Karpas-422 (cell line): Measurements from ENCODE around the gene NEUROD2. TPM values are rescaled to one million over a fixed set of nuclear protein-coding genes. Genes with fewer than 3 reads are reported as not detected.

ENCODE experiments used
- DNase-seq: peaks from one replicate; pipeline ENCODE4 v3.0.0-alpha.2; 2015
- H2AFZ ChIP-seq: fragments of 200-600 bp; sonication (generic); 2 replicates; pipeline ENCODE4 v1.6.1; 2014; ENCODE audit warnings: antibody characterized with exemption, low read length, mixed read lengths
- H3K27ac ChIP-seq: fragments of 200-600 bp; sonication (generic); 2 replicates; pipeline ENCODE4 v1.5.1; 2014; ENCODE audit warnings: mild to moderate bottlenecking, low read length, moderate library complexity
- H3K27me3 ChIP-seq: fragments of 200-600 bp; sonication (generic); 2 replicates; pipeline ENCODE4 v1.6.1; 2014; ENCODE audit warnings: low read length, mixed read lengths
- H3K36me3 ChIP-seq: fragments of 200-600 bp; sonication (generic); 2 replicates; pipeline ENCODE4 v1.6.1; 2014; ENCODE audit warnings: low read length, mixed read lengths; ENCODE audit not compliant: insufficient read depth
- H3K4me1 ChIP-seq: fragments of 200-600 bp; sonication (generic); 2 replicates; pipeline ENCODE4 v1.6.1; 2014; ENCODE audit warnings: mild to moderate bottlenecking, low read length, mixed read lengths
- H3K4me2 ChIP-seq: fragments of 200-600 bp; sonication (generic); 2 replicates; pipeline ENCODE4 v1.6.1; 2014; ENCODE audit warnings: low read length, low read depth, mild to moderate bottlenecking; ENCODE audit not compliant: poor library complexity, severe bottlenecking
- H3K4me3 ChIP-seq: fragments of 200-600 bp; sonication (generic); 2 replicates; pipeline ENCODE4 v1.5.1; 2014; ENCODE audit warnings: mild to moderate bottlenecking, antibody characterized with exemption, low read length, mixed read lengths
- H3K79me2 ChIP-seq: fragments of 200-600 bp; sonication (generic); 2 replicates; pipeline ENCODE4 v1.6.1; 2014; ENCODE audit warnings: mild to moderate bottlenecking, low read length, mixed read lengths
- H3K9ac ChIP-seq: fragments of 200-600 bp; sonication (generic); 2 replicates; pipeline ENCODE4 v1.6.0; 2014; ENCODE audit warnings: low read length
- H3K9me2 ChIP-seq: fragments of 200-600 bp; sonication (generic), shearing (Covaris generic); replicated peaks from 2 replicates; pipeline ENCODE4 v1.6.0; 2014; ENCODE audit warnings: mild to moderate bottlenecking, low read length, moderate library complexity; ENCODE audit not compliant: insufficient read depth
- H3K9me3 ChIP-seq: fragments of 300-700, 200-600 bp; sonication (generic); 2 replicates; pipeline ENCODE4 v1.6.1; 2014; ENCODE audit warnings: low read length, mixed read lengths
- H4K20me1 ChIP-seq: fragments of 200-600 bp; sonication (generic); 2 replicates; pipeline ENCODE4 v1.6.1; 2014; ENCODE audit warnings: mild to moderate bottlenecking, antibody characterized with exemption, low read length, low read depth; ENCODE audit not compliant: insufficient read depth
- total RNA-seq: library from RNA; depleted of rRNA; stranded (reverse); fragments of >200 nt; shearing (Covaris generic); gene quantifications from 2 replicates; pipeline ENCODE4 v1.2.3, GENCODE V29; 2014; ENCODE audit warnings: low replicate concordance

Gene NEUROD2
- total RNA-seq, 1 experiment from 2014 or later: not detected

GRCh38 chr17:39599004-39599664 is 8.6 kb downstream of the NEUROD2 start:
- Histone ChIP-seq H4K20me1 (no peaks in the 10 kb centered on the region), H3K9ac (no peak overlapping the region), H3K27ac (no peak overlapping the region), H3K4me3 (no peak overlapping the region), H3K27me3 (no peaks in the 10 kb centered on the region), H3K36me3 (no peaks in the 10 kb centered on the region), H3K4me2 (no peak overlapping the region), H3K79me2 (no peaks in the 10 kb centered on the region), H3K9me2 (no peaks in the 10 kb centered on the region), H3K9me3 (no peaks in the 10 kb centered on the region), H3K4me1 (peaks cover 17% of the 10 kb centered on the region), H2AFZ (no peak overlapping the region)
- DNase-seq: no peak

- Histone ChIP-seq H3K4me3 (no peak overlapping the region), H3K9me2 (no peaks in the 10 kb centered on the region), H3K9me3 (no peaks in the 10 kb centered on the region), H3K4me2 (no peak overlapping the region), H3K79me2 (no peaks in the 10 kb centered on the region), H3K9ac (no peak overlapping the region), H2AFZ (no peak overlapping the region), H3K4me1 (peaks cover 12% of the 10 kb centered on the region), H3K36me3 (no peaks in the 10 kb centered on the region), H4K20me1 (no peaks in the 10 kb centered on the region), H3K27me3 (no peaks in the 10 kb centered on the region), H3K27ac (no peak overlapping the region)
- no peak for DNase-seq
These were observed 9.1 kb downstream of the NEUROD2 start for GRCh38 chr17:39598630-39599003.

- H3K9ac ChIP-seq: no peak overlapping the region
- H2AFZ ChIP-seq: no peak overlapping the region
- H4K20me1 ChIP-seq: no peaks in the 10 kb centered on the region
- H3K27ac ChIP-seq: no peak overlapping the region
- no peaks in the 10 kb centered on the region for H3K79me2 ChIP-seq
- no peaks in the 10 kb centered on the region for H3K36me3 ChIP-seq
- peaks cover 6% of the 10 kb centered on the region for H3K4me1 ChIP-seq
- H3K27me3 ChIP-seq: no peaks in the 10 kb centered on the region
- no peaks in the 10 kb centered on the region for H3K9me2 ChIP-seq
- DNase-seq: no peak
- H3K9me3 ChIP-seq: no peaks in the 10 kb centered on the region
- H3K4me2 ChIP-seq: no peak overlapping the region
- H3K4me3 ChIP-seq: no peak overlapping the region
These were observed 9.7 kb downstream of the NEUROD2 start for GRCh38 chr17:39598047-39598481.

GRCh38 chr17:39597372-39598046 is 10.2 kb downstream of the NEUROD2 start:
- no peak overlapping the region for H3K9ac ChIP-seq
- H3K4me3 ChIP-seq: no peak overlapping the region
- peaks cover 4% of the 10 kb centered on the region; the same call in 1 of the 2 replicates for H3K4me1 ChIP-seq
- H3K4me2 ChIP-seq: no peak overlapping the region
- no peaks in the 10 kb centered on the region for H4K20me1 ChIP-seq
- no peaks in the 10 kb centered on the region for H3K9me3 ChIP-seq
- no peaks in the 10 kb centered on the region for H3K27me3 ChIP-seq
- H2AFZ ChIP-seq: no peak overlapping the region
- H3K9me2 ChIP-seq: no peaks in the 10 kb centered on the region
- H3K36me3 ChIP-seq: no peaks in the 10 kb centered on the region
- no peaks in the 10 kb centered on the region for H3K79me2 ChIP-seq
- no peak overlapping the region for H3K27ac ChIP-seq
- no peak for DNase-seq

- no peak overlapping the region for H3K4me3 ChIP-seq
- peaks cover 4% of the 10 kb centered on the region; the same call in 1 of the 2 replicates for H3K4me1 ChIP-seq
- H3K79me2 ChIP-seq: no peaks in the 10 kb centered on the region
- H3K36me3 ChIP-seq: no peaks in the 10 kb centered on the region
- no peak overlapping the region for H3K27ac ChIP-seq
- H4K20me1 ChIP-seq: no peaks in the 10 kb centered on the region
- H3K4me2 ChIP-seq: no peak overlapping the region
- no peaks in the 10 kb centered on the region for H3K9me2 ChIP-seq
- no peak overlapping the region for H2AFZ ChIP-seq
- H3K27me3 ChIP-seq: no peaks in the 10 kb centered on the region
- no peaks in the 10 kb centered on the region for H3K9me3 ChIP-seq
- no peak overlapping the region for H3K9ac ChIP-seq
- DNase-seq: no peak
These were observed 11.0 kb downstream of the NEUROD2 start for GRCh38 chr17:39596543-39597267.

GRCh38 chr17:39595928-39596510 is 11.7 kb downstream of the NEUROD2 start:
- Histone ChIP-seq H3K4me3 (no peak overlapping the region), H3K27ac (no peak overlapping the region), H4K20me1 (no peaks in the 10 kb centered on the region), H3K36me3 (no peaks in the 10 kb centered on the region), H3K79me2 (no peaks in the 10 kb centered on the region), H3K4me1 (peaks cover 4% of the 10 kb centered on the region; the same call in 1 of the 2 replicates), H3K9ac (no peak overlapping the region), H2AFZ (no peak overlapping the region), H3K9me3 (no peaks in the 10 kb centered on the region), H3K4me2 (no peak overlapping the region), H3K27me3 (no peaks in the 10 kb centered on the region), H3K9me2 (no peaks in the 10 kb centered on the region)
- no peak for DNase-seq

- H3K36me3 ChIP-seq: no peaks in the 10 kb centered on the region
- DNase-seq: no peak
- no peak overlapping the region for H3K4me2 ChIP-seq
- no peaks in the 10 kb centered on the region for H4K20me1 ChIP-seq
- no peak overlapping the region for H2AFZ ChIP-seq
- H3K27me3 ChIP-seq: no peaks in the 10 kb centered on the region
- H3K9ac ChIP-seq: no peak overlapping the region
- no peak overlapping the region for H3K4me3 ChIP-seq
- no peaks in the 10 kb centered on the region for H3K9me2 ChIP-seq
- H3K79me2 ChIP-seq: no peaks in the 10 kb centered on the region
- H3K27ac ChIP-seq: no peak overlapping the region
- H3K4me1 ChIP-seq: peaks cover 4% of the 10 kb centered on the region; the same call in 1 of the 2 replicates
- no peaks in the 10 kb centered on the region for H3K9me3 ChIP-seq
These were observed 12.4 kb downstream of the NEUROD2 start for GRCh38 chr17:39595294-39595693.

GRCh38 chr17:39593371-39593770 is 14.3 kb downstream of the NEUROD2 start:
- DNase-seq: no peak
- Histone ChIP-seq H3K36me3 (no peaks in the 10 kb centered on the region), H4K20me1 (no peaks in the 10 kb centered on the region), H2AFZ (no peak overlapping the region), H3K4me3 (no peak overlapping the region), H3K9me3 (no peaks in the 10 kb centered on the region), H3K79me2 (no peaks in the 10 kb centered on the region), H3K9me2 (no peaks in the 10 kb centered on the region), H3K27me3 (no peaks in the 10 kb centered on the region), H3K27ac (no peak overlapping the region), H3K4me2 (no peak overlapping the region), H3K9ac (no peak overlapping the region), H3K4me1 (no peaks in the 10 kb centered on the region)
